Cerebellar nuclear complex (tissue), 1 donor: Measurements from ENCODE around the gene CHRNA4.
"Not testable (repeated sequence)": the region's sequence is repeated elsewhere in the genome, so short reads cannot be mapped to it uniquely, and the experiment has no call there.

Source experiments
- DNase-seq, 2 experiments: peaks; one replicate each; lab custom pipeline; 2025; lab: John Stamatoyannopoulos, UW

CHRNA4 gene

GRCh38 chr20:63308218-63308911, 52.8 kb downstream of the CHRNA4 start:
- DNase-seq = no peak

GRCh38 chr20:63307538-63308217, 53.5 kb downstream of the CHRNA4 start:
- DNase-seq = no peak

GRCh38 chr20:63306673-63307537, 54.2 kb downstream of the CHRNA4 start:
- no peak for DNase-seq

DNA sequence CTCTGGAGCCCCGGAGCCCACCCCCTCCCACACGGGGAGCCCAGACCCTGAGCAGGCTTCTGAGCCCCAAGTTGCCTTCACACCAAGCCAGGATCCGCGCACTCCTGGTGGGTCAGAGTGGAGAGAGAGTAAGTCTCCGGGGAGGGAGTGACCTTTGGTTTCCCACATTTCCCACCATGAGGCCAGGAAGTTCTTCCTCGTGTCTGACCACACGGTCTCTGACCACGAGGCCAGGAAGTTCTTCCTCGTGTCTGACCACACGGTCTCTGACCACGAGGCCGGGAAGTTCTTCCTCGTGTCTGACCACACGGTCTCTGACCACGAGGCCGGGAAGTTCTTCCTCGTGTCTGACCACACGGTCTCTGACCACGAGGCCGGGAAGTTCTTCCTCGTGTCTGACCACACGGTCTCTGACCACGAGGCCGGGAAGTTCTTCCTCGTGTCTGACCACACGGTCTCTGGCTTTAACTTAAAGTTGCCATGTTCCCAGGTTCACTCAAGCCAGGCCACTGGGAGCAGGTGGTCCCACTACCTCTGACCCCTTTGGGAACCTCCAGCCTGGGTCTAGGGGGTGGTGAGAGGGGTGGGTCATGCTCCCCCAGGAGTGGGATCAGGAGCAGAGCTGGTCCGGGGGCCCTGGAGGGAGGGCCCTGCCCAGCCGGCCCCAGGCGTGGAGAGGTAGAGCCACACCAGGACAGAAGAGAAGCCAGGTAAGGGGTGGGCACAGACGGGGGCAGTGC, 55.0 kb downstream of the CHRNA4 start:
- not testable (repeated sequence) for DNase-seq

DNA sequence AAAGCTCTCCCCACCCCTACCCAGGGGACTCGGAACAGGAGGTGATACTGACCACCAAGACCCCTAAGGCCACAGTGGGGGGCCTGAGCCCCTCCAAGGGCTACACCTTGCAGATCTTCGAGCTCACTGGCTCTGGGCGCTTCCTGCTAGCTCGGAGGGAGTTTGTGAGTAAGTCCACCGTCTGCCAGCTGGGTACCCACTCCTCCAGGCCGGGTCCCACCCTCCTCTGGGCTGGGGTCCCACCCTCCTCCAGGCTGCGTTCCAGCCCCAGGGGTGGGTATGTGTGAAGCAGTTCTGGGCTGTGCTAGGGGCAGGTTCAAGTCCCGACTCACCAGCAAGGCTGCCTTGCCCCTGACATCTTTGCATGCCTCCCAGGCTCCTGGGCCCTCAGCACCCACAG, 55.8 kb downstream of the CHRNA4 start:
- DNase-seq = no peak

- DNase-seq = no peak
Observed at GRCh38 chr20:63303095-63303666, 58.0 kb downstream of the CHRNA4 start.

- no peak for DNase-seq
Observed at GRCh38 chr20:63301671-63302070, 59.5 kb downstream of the CHRNA4 start.

GRCh38 chr20:63298731-63299312, 62.3 kb downstream of the CHRNA4 start:
- DNase-seq = no peak

DNA sequence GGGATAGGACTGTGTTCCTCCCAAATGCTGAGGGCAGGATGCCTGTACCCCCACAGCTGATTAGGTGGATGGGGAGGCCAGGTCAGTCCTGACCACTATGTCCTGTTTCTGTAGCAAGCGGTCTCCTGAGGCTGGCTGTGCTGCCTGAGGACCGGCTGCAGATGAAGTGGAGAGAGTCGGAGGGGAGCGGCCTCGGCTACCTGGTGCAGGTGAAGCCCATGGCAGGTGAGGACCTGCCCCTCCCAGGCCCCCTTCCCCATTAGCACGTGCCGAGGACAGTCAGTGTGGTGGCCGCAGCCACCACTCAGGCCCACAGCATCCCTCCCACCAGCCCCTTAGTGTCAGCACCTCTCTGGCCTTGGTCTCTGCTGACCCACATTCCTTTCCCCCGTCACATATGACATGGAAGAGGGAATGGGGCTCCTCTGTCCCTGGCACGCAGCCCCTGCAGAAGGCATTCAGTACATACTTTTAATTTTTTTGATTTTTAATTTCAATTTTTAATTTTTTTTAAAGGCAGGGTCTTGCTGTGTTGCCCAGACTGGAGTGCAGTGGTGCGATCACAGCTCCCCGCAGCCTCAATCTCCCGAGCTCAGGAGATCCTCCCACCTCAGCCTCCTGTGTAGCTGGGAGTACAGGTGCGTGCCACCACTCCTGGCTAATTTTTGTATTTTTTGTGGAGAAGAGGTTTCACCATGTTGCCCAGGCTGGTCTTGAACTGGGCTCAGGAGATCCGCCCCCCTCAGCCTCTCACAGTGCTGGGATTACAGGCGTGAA, 63.2 kb downstream of the CHRNA4 start:
- no peak for DNase-seq

DNA sequence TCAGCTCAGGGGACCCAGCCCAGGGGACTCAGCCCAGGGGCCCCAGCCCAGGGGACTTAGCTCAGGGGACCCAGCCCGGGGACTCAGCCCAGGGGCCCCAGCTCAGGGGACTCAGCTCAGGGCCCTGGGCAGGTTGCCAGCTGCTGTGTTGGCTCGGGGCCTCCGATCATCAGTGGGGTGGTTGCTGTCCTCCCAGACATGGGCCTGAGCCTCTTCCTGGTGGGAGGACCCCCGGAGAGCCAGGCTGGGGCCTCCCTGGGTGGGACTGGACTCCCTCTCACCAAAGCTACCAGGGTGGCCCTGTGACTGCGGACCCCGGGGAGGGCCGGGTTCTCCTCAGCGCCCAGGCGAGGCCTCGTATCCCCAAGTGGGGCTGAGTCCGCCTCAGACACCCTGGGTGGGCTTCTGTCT, 63.8 kb downstream of the CHRNA4 start:
- DNase-seq = no peak

GRCh38 chr20:63296531-63297299, 64.4 kb downstream of the CHRNA4 start:
- no peak for DNase-seq

GRCh38 chr20:63295846-63296245, 65.3 kb downstream of the CHRNA4 start:
- no peak for DNase-seq

DNA sequence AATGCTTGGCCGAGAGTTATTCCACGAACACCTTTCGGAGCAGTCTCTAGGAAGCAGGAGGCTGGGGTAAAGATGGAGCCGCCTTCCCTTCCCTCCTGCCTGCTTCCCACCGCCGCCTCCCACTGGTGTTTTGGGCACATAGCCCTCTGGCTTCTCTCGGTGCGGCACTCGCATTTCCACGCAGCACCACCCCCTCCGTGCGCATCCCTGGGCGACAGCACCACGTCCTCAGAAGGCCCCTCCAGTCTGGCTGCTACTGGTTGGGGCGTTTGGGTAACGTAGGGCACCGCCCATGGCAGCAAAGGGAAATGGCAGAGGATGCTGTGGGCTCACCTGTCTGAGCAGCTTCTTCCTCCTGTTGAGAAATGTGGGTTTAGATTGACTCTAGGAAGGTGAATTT, 65.7 kb downstream of the CHRNA4 start:
- DNase-seq = no peak

- DNase-seq = no peak
Observed at GRCh38 chr20:63295018-63295417, 66.1 kb downstream of the CHRNA4 start.

GRCh38 chr20:63294536-63294900, 66.6 kb downstream of the CHRNA4 start:
- no peak for DNase-seq

DNA sequence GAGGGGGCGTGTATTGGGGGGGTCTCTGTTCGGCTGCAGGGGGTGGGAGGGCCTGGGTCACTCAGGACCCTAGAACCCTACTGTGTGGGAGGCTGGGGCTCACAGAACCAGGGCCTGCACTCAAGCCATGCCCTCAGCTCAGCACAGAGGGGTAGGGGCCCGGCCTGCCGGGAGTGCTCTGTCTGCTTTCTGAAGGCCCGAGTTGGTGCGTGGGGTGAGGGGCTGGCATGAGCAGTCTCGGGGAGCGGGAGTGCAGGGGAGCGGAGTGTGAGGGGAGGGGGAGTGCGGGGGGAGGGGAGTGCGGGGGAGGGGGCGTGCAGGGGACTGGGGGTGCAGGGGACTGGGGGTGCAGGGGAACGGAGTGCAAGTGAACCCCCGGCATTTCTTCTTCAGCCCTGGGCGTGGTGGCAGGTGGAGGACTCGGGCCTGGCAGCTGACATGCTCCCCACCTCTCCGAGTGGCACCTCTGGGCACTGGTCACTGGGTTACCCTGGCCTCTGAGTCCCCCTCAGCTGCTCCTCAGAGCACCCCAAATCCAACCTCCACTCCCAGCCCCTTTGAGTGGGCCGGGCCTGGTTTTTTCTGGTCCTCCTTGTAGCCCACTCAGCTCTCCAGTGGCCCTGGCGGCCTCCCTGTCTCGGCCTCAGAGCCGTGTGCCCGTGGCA, 67.1 kb downstream of the CHRNA4 start:
- DNase-seq = no peak

DNA sequence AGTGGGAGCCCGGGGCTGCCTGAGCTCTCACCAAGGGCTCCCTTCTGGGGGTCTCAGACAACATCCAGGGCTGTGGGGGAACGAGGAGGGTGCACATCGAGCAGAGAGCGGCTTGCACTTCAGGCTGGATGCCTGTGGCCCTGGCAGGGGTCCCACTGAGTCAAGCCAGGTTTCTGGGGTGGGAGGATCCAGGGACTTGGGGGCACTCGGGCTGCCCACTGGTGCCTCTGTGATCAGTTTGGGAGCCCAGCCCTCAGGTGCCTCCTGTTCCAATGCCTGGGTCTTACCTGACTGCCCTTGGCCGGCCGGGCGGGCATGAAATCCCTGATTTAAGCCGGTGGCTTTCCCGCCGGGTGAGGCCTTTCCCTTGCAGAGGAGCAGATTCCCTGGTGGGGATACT, 67.7 kb downstream of the CHRNA4 start:
- no peak for DNase-seq
